SU-DHL-6 (cell line): ENCODE measurements around the gene BHLHE41.

Experiments used
- H2AFZ ChIP-seq: fragments of 200-600 bp; sonication (generic); 2 replicates; pipeline ENCODE4 v1.6.1; 2014; ENCODE audit warnings: low read depth, mild to moderate bottlenecking, moderate library complexity, mixed read lengths, antibody characterized with exemption, low read length; ENCODE audit not compliant: severe bottlenecking
- H3F3A ChIP-seq: fragments of 200-600 bp; shearing (Covaris generic); 2 replicates; pipeline ENCODE4 v1.6.0; 2016; ENCODE audit warnings: antibody characterized with exemption, mild to moderate bottlenecking; ENCODE audit not compliant: insufficient read depth
- H3K27ac ChIP-seq: fragments of 200-600 bp; sonication (generic); 2 replicates; pipeline ENCODE4 v1.5.1; 2016; ENCODE audit warnings: low read depth, mild to moderate bottlenecking, low read length, moderate library complexity, mixed read lengths
- H3K27me3 ChIP-seq: fragments of 200-600 bp; sonication (generic), shearing (Covaris generic); 2 replicates; pipeline ENCODE4 v1.6.0; 2014; ENCODE audit warnings: mild to moderate bottlenecking, low read length
- H3K36me3 ChIP-seq: fragments of 200-600 bp; sonication (generic); 2 replicates; pipeline ENCODE4 v1.6.1; 2014; ENCODE audit warnings: mild to moderate bottlenecking, low read length, mixed read lengths
- H3K4me2 ChIP-seq: fragments of 300-600, 200-600 bp; shearing (Covaris generic), sonication (generic); 2 replicates; pipeline ENCODE4 v1.6.0; 2014; ENCODE audit warnings: low read length, low read depth, mild to moderate bottlenecking; ENCODE audit not compliant: poor library complexity, severe bottlenecking
- H3K4me3 ChIP-seq: fragments of 200-600 bp; sonication (generic); 2 replicates; pipeline ENCODE4 v1.5.1; 2014; ENCODE audit warnings: antibody characterized with exemption, low read length, mild to moderate bottlenecking, mixed read lengths; ENCODE audit not compliant: insufficient read depth, poor library complexity, severe bottlenecking
- H3K79me2 ChIP-seq: fragments of 200-600 bp; sonication (generic); 2 replicates; pipeline ENCODE4 v1.6.1; 2014; ENCODE audit warnings: mild to moderate bottlenecking, low read length, moderate library complexity; ENCODE audit not compliant: insufficient read depth
- H3K9ac ChIP-seq: fragments of 200-600 bp; sonication (generic); 2 replicates; pipeline ENCODE4 v1.7.0; 2014; ENCODE audit warnings: mild to moderate bottlenecking, low read length
- H3K9me2 ChIP-seq: fragments of 200-600 bp; sonication (generic); replicated peaks from 2 replicates; pipeline ENCODE4 v1.6.1; 2014; ENCODE audit warnings: low read length; ENCODE audit not compliant: insufficient read depth
- H3K9me3 ChIP-seq: fragments of 200-600 bp; sonication (generic); 2 replicates; pipeline ENCODE4 v1.6.1; 2014; ENCODE audit warnings: low read length, mixed read lengths; ENCODE audit not compliant: insufficient read depth
- H4K20me1 ChIP-seq: fragments of 200-600 bp; sonication (generic); 2 replicates; pipeline ENCODE4 v1.6.1; 2014; ENCODE audit warnings: low read depth, mild to moderate bottlenecking, antibody characterized with exemption, low read length, moderate library complexity, mixed read lengths
- CTCF ChIP-seq: fragments of 200-600 bp; sonication (generic); IDR thresholded peaks from one replicate; pipeline ENCODE4 v1.5.1; 2017; ENCODE audit warnings: antibody characterized with exemption, mild to moderate bottlenecking, low read length, moderate library complexity; ENCODE audit not compliant: insufficient read depth, poor library complexity, severe bottlenecking
- EZH2phosphoT487 ChIP-seq: fragments of 200-600 bp; sonication (generic), shearing (Covaris generic); conservative IDR thresholded peaks from 2 replicates; pipeline ENCODE4 v1.6.1; 2018; ENCODE audit warnings: mild to moderate bottlenecking, antibody characterized with exemption, low read length, moderate library complexity, mixed read lengths

The BHLHE41 gene

GRCh38 chr12:26097046-26097878, 27.6 kb downstream of the BHLHE41 start:
- Histone ChIP-seq H3F3A (no peaks in the 10 kb centered on the region), H3K9ac (no peak overlapping the region), H2AFZ (no peak overlapping the region), H3K27ac (no peak overlapping the region), H3K9me2 (no peaks in the 10 kb centered on the region), H3K36me3 (no peaks in the 10 kb centered on the region), H3K27me3 (no peaks in the 10 kb centered on the region), H3K4me2 (no peak overlapping the region), H3K9me3 (no peaks in the 10 kb centered on the region), H3K4me3 (no peak overlapping the region), H4K20me1 (no peaks in the 10 kb centered on the region), H3K79me2 (no peaks in the 10 kb centered on the region)
- TF ChIP-seq EZH2phosphoT487: no peak
- peak; percentile 88 for TF ChIP-seq CTCF

- no peaks in the 10 kb centered on the region for H3K9me3 ChIP-seq
- H3K27ac ChIP-seq: no peak overlapping the region
- no peaks in the 10 kb centered on the region for H3K9me2 ChIP-seq
- no peaks in the 10 kb centered on the region for H3K79me2 ChIP-seq
- H2AFZ ChIP-seq: no peak overlapping the region
- no peaks in the 10 kb centered on the region for H3K27me3 ChIP-seq
- H3F3A ChIP-seq: no peaks in the 10 kb centered on the region
- no peak overlapping the region for H3K9ac ChIP-seq
- H3K36me3 ChIP-seq: no peaks in the 10 kb centered on the region
- TF ChIP-seq CTCF: no peak
- no peak for TF ChIP-seq EZH2phosphoT487
- no peak overlapping the region for H3K4me2 ChIP-seq
- no peaks in the 10 kb centered on the region for H4K20me1 ChIP-seq
- H3K4me3 ChIP-seq: no peak overlapping the region
These were observed 28.8 kb downstream of the BHLHE41 start for GRCh38 chr12:26096036-26096435.

- no peaks in the 10 kb centered on the region for H3K27me3 ChIP-seq
- H4K20me1 ChIP-seq: no peaks in the 10 kb centered on the region
- H3K9me2 ChIP-seq: no peaks in the 10 kb centered on the region
- no peaks in the 10 kb centered on the region for H3K79me2 ChIP-seq
- no peak overlapping the region for H3K4me3 ChIP-seq
- H3K9me3 ChIP-seq: no peaks in the 10 kb centered on the region
- H3K27ac ChIP-seq: no peak overlapping the region
- H3K36me3 ChIP-seq: no peaks in the 10 kb centered on the region
- TF ChIP-seq CTCF (no peak), EZH2phosphoT487 (no peak)
- H2AFZ ChIP-seq: no peak overlapping the region
- no peaks in the 10 kb centered on the region for H3F3A ChIP-seq
- H3K4me2 ChIP-seq: no peak overlapping the region
- H3K9ac ChIP-seq: no peak overlapping the region
These were observed 29.7 kb downstream of the BHLHE41 start for GRCh38 chr12:26095186-26095585.
